ENCODE measurements around the gene LUC7L.
A peak's percentile ranks its signal among the peaks of the same experiment; 100 is the strongest.
"Not testable (repeated sequence)": the region's sequence is repeated elsewhere in the genome, so short reads cannot be mapped to it uniquely, and the experiment has no call there.

Gene LUC7L

GRCh38 chr16:228151-228851, 948 bp downstream of the LUC7L start:
- no peak for DNase-seq

GRCh38 chr16:220021-220420, 9.2 kb downstream of the LUC7L start:
- DNase-seq: no peak

- no peak for DNase-seq
These were observed 16.2 kb downstream of the LUC7L start for GRCh38 chr16:212999-213398.

DNA sequence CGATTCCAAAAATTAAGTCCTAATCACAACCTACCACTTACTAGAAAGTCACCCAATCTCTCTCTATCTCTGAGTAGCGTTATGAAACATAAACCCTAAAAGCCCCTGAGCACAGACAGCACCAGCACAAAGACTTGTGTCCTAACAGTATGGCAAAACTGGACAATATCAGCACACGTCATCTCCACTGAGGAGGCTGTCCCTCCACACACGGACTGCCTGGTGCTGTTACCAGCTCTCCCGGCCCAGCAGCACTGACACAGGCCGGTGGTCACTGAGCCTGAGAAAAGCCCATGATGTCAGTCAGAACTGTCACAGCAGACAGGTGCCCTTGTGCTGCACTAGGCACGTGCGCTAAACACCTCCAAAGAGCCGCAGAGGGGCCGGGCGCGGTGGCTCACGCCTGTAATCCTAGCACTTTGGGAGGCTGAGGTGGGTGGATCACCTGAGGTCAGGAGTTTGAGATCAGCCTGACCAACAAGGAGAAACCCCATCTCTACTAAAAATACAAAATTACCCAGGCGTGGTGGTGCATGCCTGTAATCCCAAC, 17.5 kb downstream of the LUC7L start:
- DNase-seq: not testable (repeated sequence)

DNA sequence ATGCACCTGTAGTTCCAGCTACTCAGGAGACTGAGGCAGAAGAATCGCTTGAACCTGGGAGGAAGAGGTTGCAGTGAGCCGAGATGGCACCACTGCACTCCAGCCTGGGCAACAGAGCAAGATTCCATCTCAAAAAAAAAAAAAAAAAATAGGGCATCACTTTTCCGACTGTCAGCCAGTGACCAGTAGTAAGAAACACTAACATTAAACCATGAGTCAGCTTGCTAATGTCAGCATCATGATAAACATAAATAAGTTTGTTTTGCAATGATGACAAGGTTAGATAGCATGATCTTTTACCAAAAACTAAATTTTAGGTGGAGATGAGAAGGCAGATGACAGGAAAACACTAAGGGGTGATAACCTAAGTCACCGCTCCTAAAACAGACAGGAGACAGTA, 19.9 kb downstream of the LUC7L start:
- DNase-seq: not testable (repeated sequence)

- not testable (repeated sequence) for DNase-seq
These were observed 25.2 kb downstream of the LUC7L start for GRCh38 chr16:204046-204445.

- no peak for DNase-seq
These were observed 26.0 kb downstream of the LUC7L start for GRCh38 chr16:203246-203645.

DNA sequence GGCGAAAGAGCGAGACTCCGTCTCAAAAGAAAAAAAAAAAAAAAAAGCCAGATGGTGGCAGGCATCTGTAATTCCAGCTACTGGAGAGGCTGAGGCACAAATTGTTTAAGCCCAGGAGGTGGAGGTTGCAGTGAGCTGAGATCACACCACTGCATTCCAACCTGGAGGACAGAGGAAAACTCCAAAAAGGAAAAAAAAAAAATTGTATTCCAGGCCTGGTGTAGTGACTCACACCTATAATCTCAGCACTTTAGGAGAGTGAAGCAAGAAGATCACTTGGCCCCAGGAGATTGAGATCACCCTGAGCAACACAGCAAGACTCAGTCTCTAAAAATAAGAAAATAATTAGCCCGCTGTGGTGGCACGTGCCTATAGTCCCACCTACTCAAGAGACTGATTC, 28.9 kb downstream of the LUC7L start:
- DNase-seq: no peak

- DNase-seq: no peak
These were observed 34.7 kb downstream of the LUC7L start for GRCh38 chr16:194516-194915.

DNA sequence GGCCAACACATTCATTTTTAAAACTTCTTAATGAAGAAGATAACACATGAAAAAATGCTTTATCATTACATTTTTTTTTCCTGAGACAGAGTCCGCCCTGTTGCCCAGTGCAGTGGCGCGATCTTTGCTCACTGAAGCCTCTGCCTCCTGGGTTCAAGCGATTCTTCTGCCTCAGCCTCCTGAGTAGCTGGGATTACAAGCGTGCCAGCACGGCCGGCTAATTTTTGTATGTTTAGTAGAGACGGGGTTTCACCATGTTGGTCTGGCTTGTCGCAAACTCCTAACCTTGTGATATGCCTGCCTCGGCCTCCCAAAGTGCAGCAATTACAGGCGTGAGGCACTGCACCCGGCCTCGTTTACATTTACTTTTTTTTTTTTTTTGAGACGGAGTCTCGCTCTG, 35.8 kb downstream of the LUC7L start:
- DNase-seq: no peak

DNA sequence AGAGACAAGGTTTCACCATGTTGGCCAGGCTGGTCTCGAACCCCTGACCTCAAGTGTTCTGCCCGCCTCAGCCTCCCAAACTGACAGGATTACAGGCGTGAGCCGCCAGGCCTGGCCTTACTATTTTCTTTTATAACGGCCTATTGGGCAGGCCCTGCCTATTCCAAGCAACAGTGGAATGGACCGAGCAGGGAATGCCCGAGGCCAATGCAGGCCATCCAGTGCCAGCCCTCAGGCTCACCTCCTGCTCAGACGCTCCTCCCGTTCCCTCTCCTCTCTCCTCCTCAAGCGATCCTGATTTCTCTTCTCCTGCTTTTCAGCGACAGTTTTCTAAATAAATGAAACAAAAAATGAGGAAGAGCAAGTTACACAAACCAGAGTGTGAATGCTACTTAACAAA, 36.6 kb downstream of the LUC7L start:
- no peak for DNase-seq

DNA sequence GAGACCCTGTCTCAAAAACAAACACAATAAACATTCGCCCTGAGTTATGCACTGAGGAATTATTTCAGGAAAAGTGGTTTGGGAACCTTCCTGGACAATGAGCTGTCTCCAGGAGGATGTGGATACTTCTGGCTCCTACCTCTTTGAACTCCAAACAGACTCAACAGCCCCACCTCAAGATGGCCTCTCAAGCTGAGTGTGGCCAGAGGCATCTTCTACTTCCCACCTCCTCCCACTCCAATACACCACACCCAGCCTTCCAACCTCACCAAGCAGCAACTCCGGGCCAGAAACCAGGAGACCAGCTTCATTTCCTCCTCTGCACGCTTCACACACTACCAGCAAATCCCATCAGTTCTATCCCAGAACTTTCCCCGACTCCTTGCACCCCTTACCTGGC, 37.4 kb downstream of the LUC7L start:
- DNase-seq: no peak

GRCh38 chr16:189604-190186, 39.6 kb downstream of the LUC7L start:
- DNase-seq: no peak

GRCh38 chr16:188674-189073, 40.6 kb downstream of the LUC7L start:
- no peak for DNase-seq

- no peak for DNase-seq
These were observed 41.9 kb downstream of the LUC7L start for GRCh38 chr16:187330-187729.

DNA sequence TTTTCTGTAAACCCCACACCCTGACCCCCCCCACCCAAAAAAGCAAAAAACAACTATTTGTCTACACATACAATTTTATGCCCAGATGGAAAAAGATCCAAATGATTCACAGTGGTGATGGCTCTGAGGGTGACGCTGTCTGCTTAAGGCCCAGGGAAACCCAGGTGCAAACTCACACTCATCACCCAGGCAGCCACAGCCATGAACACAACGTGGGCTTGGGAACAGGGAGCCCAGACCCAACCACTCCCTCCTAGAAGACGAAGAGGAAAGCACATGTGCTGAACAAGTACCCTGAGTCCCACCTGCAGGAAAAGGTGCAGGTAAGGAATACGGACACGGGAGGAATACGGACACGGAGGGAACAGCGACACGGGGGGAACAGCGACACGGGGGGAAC, 43.6 kb downstream of the LUC7L start:
- no peak for DNase-seq

DNA sequence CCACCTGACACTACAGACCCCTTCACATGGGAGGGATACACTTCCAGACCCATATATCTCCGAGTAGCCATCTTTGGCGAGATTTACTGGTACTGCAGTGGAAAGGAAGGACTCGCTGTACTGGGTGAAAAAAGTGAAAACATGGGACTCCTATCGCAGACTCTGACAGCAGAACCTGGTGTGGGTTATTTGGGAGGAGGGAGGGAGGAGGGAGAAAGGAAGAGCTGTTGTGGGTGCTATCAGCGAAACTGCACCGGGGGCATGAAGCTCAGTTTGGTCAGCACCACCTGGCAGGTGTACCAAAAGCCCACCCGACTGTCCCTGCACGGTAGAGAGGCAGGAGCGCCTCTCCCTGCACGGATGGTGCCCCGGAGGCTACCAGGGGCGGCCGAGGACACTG, 44.0 kb downstream of the LUC7L start:
- no peak for DNase-seq

DNA sequence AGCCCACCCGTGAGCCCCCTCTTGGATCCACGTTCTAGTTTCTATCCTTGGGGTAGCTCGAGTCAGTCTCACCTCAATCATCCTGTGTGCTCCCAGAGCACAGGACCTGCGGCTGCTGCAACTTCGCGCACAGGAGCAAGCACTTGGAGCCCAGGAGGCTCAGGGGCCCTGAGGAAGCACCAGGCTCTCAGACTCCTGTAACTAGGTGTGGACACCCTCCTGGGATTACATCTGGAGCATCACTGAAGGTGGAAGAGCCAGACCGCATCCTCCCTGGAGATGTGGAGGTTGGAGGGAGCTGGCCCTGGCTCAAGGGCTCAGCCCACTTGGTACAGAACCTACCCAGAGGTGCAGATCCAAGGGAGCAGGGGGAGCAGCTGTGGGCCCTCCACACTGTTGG, 46.2 kb downstream of the LUC7L start:
- DNase-seq: no peak

DNA sequence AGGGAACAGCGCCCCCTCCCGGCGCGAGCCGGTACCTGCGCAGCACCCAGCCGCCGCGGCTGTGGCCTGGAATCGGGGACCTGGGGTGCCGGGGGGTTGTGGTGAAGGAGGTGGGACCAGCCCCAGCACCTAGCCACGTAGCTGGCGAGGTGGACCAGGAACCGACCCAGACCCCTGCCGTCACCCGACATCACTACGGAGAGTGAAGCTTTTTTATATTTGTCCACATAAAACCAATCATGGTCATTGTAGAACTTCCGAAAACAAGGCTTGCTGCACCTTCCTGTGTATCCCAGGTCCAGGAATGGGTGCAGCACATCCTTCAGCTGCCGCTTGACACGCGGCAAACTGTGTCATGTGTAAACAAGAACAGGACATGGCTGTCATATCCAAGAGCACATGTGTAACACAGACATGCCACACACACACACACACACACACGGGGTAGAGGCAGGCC, 47.7 kb downstream of the LUC7L start:
- no peak for DNase-seq

GRCh38 chr16:180681-181564, 48.3 kb downstream of the LUC7L start:
- DNase-seq: peak; percentile 29

DNA sequence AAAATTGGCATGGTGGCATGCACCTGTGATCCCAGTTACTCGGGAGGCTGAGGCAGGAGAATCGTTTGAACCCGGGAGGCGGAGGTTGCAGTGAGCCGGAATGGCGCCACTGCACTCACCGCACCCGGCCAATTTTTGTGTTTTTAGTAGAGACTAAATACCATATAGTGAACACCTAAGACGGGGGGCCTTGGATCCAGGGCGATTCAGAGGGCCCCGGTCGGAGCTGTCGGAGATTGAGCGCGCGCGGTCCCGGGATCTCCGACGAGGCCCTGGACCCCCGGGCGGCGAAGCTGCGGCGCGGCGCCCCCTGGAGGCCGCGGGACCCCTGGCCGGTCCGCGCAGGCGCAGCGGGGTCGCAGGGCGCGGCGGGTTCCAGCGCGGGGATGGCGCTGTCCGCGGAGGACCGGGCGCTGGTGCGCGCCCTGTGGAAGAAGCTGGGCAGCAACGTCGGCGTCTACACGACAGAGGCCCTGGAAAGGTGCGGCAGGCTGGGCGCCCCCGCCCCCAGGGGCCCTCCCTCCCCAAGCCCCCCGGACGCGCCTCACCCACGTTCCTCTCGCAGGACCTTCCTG, 49.1 kb downstream of the LUC7L start, which contains the start of gene HBQ1:
Gene HBQ1 (plus strand): TSS at position 359 of the 575 bp plus-strand sequence. CDS start 28 bp downstream, at position 387.
- no peak for DNase-seq

DNA sequence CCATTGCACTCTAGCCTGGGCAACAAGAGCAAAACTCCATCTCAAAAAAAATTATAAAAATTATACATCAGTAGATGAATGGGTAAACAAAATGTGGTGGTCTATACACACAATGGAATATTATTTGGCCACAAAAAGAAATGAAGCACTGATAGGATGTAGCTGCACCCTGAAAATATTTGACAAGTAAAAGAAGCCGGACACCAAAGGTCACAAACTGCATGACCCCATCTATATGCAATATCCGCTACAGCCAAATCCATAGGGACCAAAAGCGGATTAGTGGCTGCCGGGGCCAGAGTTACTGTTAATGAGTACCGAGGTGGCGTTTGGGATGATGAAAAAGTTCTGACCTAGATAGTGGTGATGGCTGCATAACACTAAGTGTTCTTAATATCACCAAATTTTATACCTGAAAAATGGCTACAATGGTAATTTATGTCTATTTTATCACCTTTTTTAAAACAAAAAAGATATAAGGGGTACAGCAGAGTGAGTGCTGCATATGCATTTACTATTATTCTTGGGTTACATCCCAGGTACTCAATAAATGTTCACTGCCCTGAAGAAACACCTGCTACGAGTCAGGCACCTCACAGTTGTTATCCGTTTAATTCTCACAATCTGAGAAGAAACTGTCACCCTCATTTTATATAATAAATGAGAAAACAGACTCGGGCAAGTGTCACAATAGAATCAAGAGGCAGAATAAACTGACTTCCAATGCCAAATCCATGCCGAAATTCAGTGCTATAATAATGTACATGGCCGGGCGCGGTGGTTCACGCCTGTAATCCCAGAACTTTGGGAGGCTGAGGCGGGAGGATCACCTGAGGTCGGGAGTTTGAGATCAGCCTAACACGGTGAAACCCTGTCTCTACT, 49.8 kb downstream of the LUC7L start:
- no peak for DNase-seq
